Keratinocyte (primary cell): ENCODE measurements around the gene RAE1. TPM values are rescaled to one million over a fixed set of nuclear protein-coding genes. Genes with fewer than 3 reads are reported as not detected.

ENCODE experiments used
- DNase-seq: peaks from one replicate; pipeline ENCODE4 v3.0.0-alpha.2; 2011; ENCODE audit warnings: low read depth, missing footprints, low spot score
- FAIRE-seq: peaks from 2 replicates; lab custom pipeline; 2011; peaks lifted over from hg19 to GRCh38; lab: Jason Lieb, UNC
- H2AFZ ChIP-seq: 2 replicates; pipeline ENCODE4 v1.6.0; 2012; ENCODE audit warnings: low read length, control low read depth, inconsistent platforms; ENCODE audit not compliant: control insufficient read depth
- H3K27ac ChIP-seq: 2 replicates; pipeline ENCODE4 v1.5.1; 2011; ENCODE audit warnings: low read length; ENCODE audit not compliant: control insufficient read depth, insufficient read depth
- H3K27me3 ChIP-seq: 3 replicates; pipeline ENCODE4 v1.6.0; 2011; ENCODE audit warnings: low read length; ENCODE audit not compliant: control insufficient read depth, insufficient read depth; ENCODE audit errors: extremely low read depth
- H3K36me3 ChIP-seq, 2 experiments: 2 replicates in 1 of 2; 3 replicates in 1 of 2; pipeline ENCODE4 v1.5.1; 2011; ENCODE audit warnings: low read length in 2 of 2, mild to moderate bottlenecking in 1 of 2; ENCODE audit not compliant: control insufficient read depth in 2 of 2, insufficient read depth in 2 of 2; ENCODE audit errors: extremely low read depth in 1 of 2
- H3K4me1 ChIP-seq: 3 replicates; pipeline ENCODE4 v1.5.1; 2011; ENCODE audit warnings: low read length; ENCODE audit not compliant: control insufficient read depth, insufficient read depth; ENCODE audit errors: extremely low read depth
- H3K4me2 ChIP-seq: 3 replicates; pipeline ENCODE4 v1.6.0; 2011; ENCODE audit warnings: low read depth, low read length; ENCODE audit not compliant: control insufficient read depth, insufficient read depth; ENCODE audit errors: extremely low read depth
- H3K4me3 ChIP-seq, 3 experiments: fragments of 200-600 bp in 1 of 3; sonication (generic) in 1 of 3; 2 replicates in 2 of 3; 3 replicates in 1 of 3; pipeline ENCODE4 v1.5.1; 2011 to 2016; ENCODE audit warnings: low read length in 3 of 3, mild to moderate bottlenecking in 3 of 3, control low read depth in 2 of 3, inconsistent platforms in 1 of 3, low read depth in 1 of 3, mixed read lengths in 1 of 3, mixed run types in 1 of 3, moderate library complexity in 1 of 3; ENCODE audit not compliant: control insufficient read depth in 2 of 3, insufficient read depth in 2 of 3; ENCODE audit errors: extremely low read depth in 1 of 3
- H3K79me2 ChIP-seq: 2 replicates; pipeline ENCODE4 v1.6.0; 2012; ENCODE audit warnings: low read length; ENCODE audit not compliant: control insufficient read depth, insufficient read depth
- H3K9ac ChIP-seq: 3 replicates; pipeline ENCODE4 v1.6.0; 2011; ENCODE audit warnings: low read length; ENCODE audit not compliant: control insufficient read depth, insufficient read depth; ENCODE audit errors: extremely low read depth
- H3K9me1 ChIP-seq: 3 replicates; pipeline ENCODE4 v1.6.0; 2011; ENCODE audit warnings: low read length; ENCODE audit not compliant: control insufficient read depth, insufficient read depth; ENCODE audit errors: extremely low read depth
- H3K9me3 ChIP-seq: 2 replicates; pipeline ENCODE4 v1.5.1; 2012; ENCODE audit warnings: low read depth, low read length; ENCODE audit not compliant: control insufficient read depth
- H4K20me1 ChIP-seq: 3 replicates; pipeline ENCODE4 v1.6.0; 2011; ENCODE audit warnings: low read length; ENCODE audit not compliant: control insufficient read depth, insufficient read depth; ENCODE audit errors: extremely low read depth
- EZH2 ChIP-seq: IDR thresholded peaks from one replicate; pipeline ENCODE4 v1.6.1; 2012; ENCODE audit warnings: inconsistent platforms, mild to moderate bottlenecking, low read length, moderate library complexity
- dilution Hi-C: fragments of 300-500 bp; cut with MboI; formaldehyde crosslinking; loops from one replicate; pipeline ENCODE4 v1.7.0; 2020; ENCODE audit warnings: low sequenced_read_pairs; ENCODE audit not compliant: extremely low pct_ligation_motif_present
- polyA plus RNA-seq, 5 experiments: library from polyadenylated mRNA; depleted of rRNA in 3 of 5; stranded (reverse) in 3 of 5; stranded (forward) in 1 of 5; unstranded in 1 of 5; fragments of >200 nt; gene quantifications; 1 replicate in 1 of 5; 2 replicates in 3 of 5; 3 replicates in 1 of 5; pipeline versions ENCODE4 v1.2.1 to v1.2.3, GENCODE V29; 2011 to 2012; ENCODE audit warnings: missing spikeins in 2 of 5, low read depth in 1 of 5, low replicate concordance in 1 of 5
- TF ChIP-seq, protein P1 (sequence below), 3 experiments: IDR thresholded peaks in 1 of 3; conservative IDR thresholded peaks in 1 of 3; optimal IDR thresholded peaks in 1 of 3; 2 replicates in 2 of 3; 3 replicates in 1 of 3; pipeline versions ENCODE3 to v1.5.1; 2011; ENCODE audit warnings: low read length in 3 of 3, mild to moderate bottlenecking in 3 of 3, moderate library complexity in 2 of 3, control low read depth in 1 of 3, inconsistent platforms in 1 of 3; ENCODE audit not compliant: insufficient read depth in 2 of 3; ENCODE audit errors: extremely low read depth in 1 of 3

RAE1 gene
- polyA plus RNA-seq, 1 donor (not counting 4 experiments of a cell fraction or from before 2014, with no cell fraction given), result 32.4 TPM

DNA sequence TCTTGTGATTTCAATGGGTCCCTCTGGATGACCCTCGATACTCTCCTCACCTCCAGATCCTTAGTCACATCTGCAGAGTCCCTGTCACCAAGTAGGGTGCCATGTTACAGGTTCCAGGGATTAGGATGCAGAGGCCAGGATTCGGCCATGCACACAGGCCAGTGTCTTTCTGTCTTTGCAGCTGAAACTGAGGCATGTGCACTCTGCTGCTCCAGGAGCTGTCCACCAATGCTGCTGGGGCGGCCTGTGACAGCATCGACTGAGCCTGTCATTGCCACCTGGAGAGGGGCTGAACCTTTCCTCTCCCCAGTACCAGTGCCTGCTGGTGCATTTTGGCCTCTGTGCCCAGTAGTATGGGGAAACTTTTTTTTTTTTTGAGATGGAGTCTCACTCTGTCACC lies 35.7 kb downstream of the RAE1 start:
- H3K4me1 ChIP-seq, result peaks cover 16% of the 10 kb centered on the region
- dilution Hi-C loops, result no loop called here
- H3K9me3 ChIP-seq, result no peaks in the 10 kb centered on the region
- no peak for DNase-seq
- no peak for FAIRE-seq
- TF ChIP-seq, protein P1, sequence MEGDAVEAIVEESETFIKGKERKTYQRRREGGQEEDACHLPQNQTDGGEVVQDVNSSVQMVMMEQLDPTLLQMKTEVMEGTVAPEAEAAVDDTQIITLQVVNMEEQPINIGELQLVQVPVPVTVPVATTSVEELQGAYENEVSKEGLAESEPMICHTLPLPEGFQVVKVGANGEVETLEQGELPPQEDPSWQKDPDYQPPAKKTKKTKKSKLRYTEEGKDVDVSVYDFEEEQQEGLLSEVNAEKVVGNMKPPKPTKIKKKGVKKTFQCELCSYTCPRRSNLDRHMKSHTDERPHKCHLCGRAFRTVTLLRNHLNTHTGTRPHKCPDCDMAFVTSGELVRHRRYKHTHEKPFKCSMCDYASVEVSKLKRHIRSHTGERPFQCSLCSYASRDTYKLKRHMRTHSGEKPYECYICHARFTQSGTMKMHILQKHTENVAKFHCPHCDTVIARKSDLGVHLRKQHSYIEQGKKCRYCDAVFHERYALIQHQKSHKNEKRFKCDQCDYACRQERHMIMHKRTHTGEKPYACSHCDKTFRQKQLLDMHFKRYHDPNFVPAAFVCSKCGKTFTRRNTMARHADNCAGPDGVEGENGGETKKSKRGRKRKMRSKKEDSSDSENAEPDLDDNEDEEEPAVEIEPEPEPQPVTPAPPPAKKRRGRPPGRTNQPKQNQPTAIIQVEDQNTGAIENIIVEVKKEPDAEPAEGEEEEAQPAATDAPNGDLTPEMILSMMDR (optimal IDR thresholded peaks at IDR 0.05 in 1 of 3, IDR thresholded peaks at IDR 0.05 in 1 of 3, conservative IDR thresholded peaks at IDR 0.05 in 1 of 3; ENCODE audit: extremely low read depth in 1 of 3, insufficient read depth in 2 of 3, low read length in 3 of 3), result no peak
- TF ChIP-seq EZH2, result no peak
- H3K9ac ChIP-seq, result no peak overlapping the region
- H3K4me3 ChIP-seq, result no peak overlapping the region
- H3K4me2 ChIP-seq, result no peak overlapping the region
- no peaks in the 10 kb centered on the region for H3K36me3 ChIP-seq
- no peaks in the 10 kb centered on the region for H3K79me2 ChIP-seq
- no peak overlapping the region for H3K27ac ChIP-seq
- H3K27me3 ChIP-seq, result no peaks in the 10 kb centered on the region
- no peak overlapping the region for H2AFZ ChIP-seq
- no peaks in the 10 kb centered on the region for H3K9me1 ChIP-seq
- no peaks in the 10 kb centered on the region for H4K20me1 ChIP-seq

DNA sequence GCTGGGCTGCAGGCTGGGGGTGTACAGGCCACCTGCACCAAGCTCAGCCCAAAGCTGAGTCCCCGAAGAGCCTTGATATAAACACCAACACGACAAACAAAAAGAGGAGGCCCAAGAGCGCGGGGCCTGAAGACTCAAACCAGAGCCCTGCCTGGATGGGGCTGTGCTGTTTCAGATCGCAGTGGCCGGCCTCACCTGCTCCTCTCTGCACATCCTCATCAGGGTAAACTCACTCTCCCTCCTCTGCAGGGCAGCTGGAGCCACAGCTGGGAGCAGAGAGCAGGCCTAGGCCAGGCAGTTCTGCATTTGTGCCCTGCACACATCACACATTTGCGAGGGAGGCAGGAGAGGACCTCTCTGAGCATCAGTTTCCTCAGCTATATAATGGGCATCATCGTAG lies 36.4 kb downstream of the RAE1 start:
- Histone ChIP-seq H3K27me3 (no peaks in the 10 kb centered on the region), H3K4me1 (peaks cover 21% of the 10 kb centered on the region), H3K4me3 (no peak overlapping the region), H2AFZ (no peak overlapping the region), H3K9me3 (no peaks in the 10 kb centered on the region), H4K20me1 (no peaks in the 10 kb centered on the region), H3K36me3 (no peaks in the 10 kb centered on the region), H3K79me2 (no peaks in the 10 kb centered on the region), H3K9me1 (no peaks in the 10 kb centered on the region), H3K9ac (no peak overlapping the region), H3K4me2 (no peak overlapping the region), H3K27ac (no peak overlapping the region)
- no peak for DNase-seq
- dilution Hi-C loops, result no loop called here
- no peak for FAIRE-seq
- TF ChIP-seq EZH2, result no peak
- TF ChIP-seq, protein P1 (optimal IDR thresholded peaks at IDR 0.05 in 1 of 3, IDR thresholded peaks at IDR 0.05 in 1 of 3, conservative IDR thresholded peaks at IDR 0.05 in 1 of 3; ENCODE audit: extremely low read depth in 1 of 3, insufficient read depth in 2 of 3, low read length in 3 of 3), result no peak
